Measurements from ENCODE around the gene ACTN4.
"Not testable (repeated sequence)": the region's sequence is repeated elsewhere in the genome, so short reads cannot be mapped to it uniquely, and the experiment has no call there.

The ACTN4 gene

DNA sequence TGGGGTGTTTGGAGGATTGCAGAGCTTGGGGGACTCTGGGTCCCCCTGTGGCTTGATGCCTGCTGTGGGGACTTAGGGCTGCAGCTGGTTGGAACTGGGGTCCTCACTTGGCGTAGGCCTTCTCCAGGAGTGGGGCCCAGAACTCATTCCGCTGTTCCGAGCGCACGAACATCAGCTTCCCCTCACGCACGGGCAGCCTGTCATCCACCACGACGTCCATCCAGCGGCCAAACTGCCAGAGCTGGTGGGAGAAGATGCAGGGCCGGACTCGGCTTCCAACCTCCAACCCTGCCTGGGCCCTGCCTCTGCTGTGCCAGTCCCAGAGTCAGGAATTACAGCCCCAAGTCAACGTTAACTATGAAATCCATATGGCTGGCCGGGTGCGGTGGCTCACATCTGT, 94.2 kb downstream of the ACTN4 start:
- DNase-seq: no peak

- no peak for DNase-seq
Observed at GRCh38 chr19:38742296-38742695, 94.8 kb downstream of the ACTN4 start.

- no peak for DNase-seq
Observed at GRCh38 chr19:38742906-38743305, 95.5 kb downstream of the ACTN4 start.

GRCh38 chr19:38743394-38744297, 96.2 kb downstream of the ACTN4 start:
- no peak for DNase-seq

- no peak for DNase-seq
Observed at GRCh38 chr19:38744298-38744681, 96.8 kb downstream of the ACTN4 start, which contains the start of gene CAPN12. Gene CAPN12, minus strand, starts transcription at chr19:38744474. Its CDS starts 309 bp downstream, at chr19:38744165.

- DNase-seq: no peak
Observed at GRCh38 chr19:38744874-38745273, 97.4 kb downstream of the ACTN4 start.

- no peak for DNase-seq
Observed at GRCh38 chr19:38745316-38745715, 97.9 kb downstream of the ACTN4 start.

DNA sequence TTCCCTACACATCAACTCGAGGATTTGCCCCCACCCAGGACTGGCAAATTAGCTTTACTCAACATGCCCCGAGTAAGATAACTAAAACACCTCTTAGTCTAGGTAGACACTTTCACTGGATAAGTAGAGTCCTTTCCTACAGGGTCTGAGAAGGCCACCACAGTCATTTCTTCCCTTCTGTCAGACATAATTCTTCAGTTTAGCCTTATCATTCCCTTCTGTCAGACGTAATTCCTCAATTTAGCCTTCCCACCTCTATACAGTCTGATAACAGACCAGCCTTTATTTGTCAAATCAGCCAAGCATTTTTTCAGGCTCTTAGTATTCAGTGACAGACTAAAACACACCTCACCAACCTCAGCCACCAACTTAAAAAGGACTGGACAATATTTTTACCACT, 106.3 kb downstream of the ACTN4 start:
- not testable (repeated sequence) for DNase-seq

DNA sequence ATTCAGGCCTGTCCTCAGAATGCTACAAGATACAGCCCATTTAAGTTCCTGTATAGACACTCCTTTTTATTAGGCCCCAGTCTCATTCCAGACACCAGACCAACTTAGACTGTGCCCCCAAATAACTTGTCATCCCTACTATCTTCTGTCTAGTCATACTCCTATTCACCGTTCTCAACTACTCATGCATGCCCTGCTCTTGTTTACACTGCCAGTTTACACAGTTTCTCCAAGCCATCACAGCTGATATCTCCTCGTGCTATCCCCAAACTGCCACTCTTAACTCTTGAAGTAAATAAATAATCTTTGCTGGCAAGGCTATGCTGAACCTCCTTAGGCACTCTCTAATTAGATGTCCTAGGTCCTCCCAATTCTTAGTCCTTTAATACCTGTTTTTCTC, 106.7 kb downstream of the ACTN4 start:
- DNase-seq: not testable (repeated sequence)

- no peak for DNase-seq
Observed at GRCh38 chr19:38759590-38760003, 112.1 kb downstream of the ACTN4 start.

DNA sequence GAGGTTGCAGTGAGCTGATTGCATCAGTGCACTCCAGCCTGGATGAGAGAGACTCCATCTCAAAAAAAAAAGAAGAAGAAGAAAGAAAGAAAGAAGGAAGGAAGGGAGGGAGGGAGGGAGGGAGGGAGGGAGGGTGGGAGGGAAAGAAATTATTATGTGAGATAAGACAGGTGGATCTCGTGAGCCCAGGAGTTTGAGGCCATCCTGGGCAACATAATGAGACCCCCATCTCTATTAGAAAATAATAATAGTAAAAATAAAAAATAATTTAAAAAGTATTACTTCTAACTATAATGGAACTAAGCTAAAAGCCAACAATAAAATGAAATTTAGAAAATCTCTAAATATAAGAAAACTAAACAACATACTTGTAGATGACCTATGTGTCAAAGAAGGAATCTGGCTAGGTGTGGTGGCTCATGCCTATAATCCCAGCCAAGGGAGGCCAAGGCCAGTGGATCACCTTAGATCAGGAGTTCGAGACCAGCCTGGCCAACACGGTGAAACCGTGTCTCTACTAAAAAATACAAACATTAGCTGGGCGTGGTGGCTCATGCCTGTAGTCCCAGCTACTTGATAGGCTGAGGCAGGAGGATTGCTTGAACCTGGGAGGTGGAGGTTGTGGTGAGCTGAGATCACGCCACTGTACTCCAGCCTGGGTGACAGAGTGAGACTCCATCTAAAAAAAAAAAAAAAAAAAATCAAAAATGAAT, 113.5 kb downstream of the ACTN4 start:
- DNase-seq: not testable (repeated sequence)

- DNase-seq: not testable (repeated sequence)
Observed at GRCh38 chr19:38761884-38762389, 114.5 kb downstream of the ACTN4 start.

- DNase-seq: no peak
Observed at GRCh38 chr19:38763795-38764220, 116.4 kb downstream of the ACTN4 start.

DNA sequence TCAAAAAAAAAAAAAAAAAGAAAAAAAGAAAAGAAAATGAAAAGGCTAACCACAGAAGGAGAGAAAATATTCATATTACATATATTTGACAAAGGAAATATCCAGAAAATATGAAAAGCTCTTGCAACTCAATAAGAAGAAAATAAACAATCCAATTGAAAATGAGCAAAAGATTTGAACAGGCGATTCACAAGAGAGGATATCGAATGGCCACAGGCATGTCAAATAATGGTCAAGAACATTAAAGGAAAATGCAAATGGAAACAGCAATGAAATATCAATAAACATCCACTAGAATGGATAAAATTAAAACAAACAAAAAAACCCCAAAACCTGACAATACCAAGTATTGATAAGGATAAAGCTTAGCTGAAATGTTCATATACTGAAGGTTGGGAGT, 117.8 kb downstream of the ACTN4 start:
- no peak for DNase-seq

DNA sequence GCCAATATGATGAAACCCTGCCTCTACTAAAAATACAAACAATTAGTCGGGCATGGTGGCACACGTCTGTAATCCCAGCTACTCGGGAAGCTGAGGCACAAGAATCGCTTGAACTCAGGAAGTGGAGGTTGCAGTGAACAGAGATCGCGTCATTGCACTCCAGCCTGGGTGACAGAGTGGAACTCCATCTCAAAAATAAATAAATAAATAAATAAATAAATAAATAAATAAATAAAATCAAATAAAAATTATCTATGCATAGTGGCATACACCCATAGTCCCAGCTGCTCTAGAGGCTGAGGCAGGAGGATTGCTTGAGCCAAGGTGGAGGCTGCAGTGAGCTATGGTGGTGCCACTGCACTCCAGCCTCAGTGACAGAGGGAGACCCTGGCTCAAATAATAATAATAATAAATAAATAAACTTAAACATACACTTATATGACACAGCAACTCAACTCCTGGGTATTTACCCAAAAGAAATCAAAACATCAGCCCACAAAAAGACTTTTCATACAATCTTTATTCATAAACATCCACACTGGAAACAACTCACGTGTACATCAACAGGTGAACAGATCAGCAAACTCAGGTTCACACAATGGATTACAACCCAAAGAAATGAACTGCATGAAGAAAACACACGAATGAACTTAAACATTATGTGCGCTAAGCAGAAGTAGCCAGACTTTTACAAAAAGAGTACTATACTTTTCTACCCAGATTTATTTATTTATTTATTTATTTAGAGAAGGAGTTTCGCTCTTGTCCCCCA, 119.0 kb downstream of the ACTN4 start:
- no peak for DNase-seq

DNA sequence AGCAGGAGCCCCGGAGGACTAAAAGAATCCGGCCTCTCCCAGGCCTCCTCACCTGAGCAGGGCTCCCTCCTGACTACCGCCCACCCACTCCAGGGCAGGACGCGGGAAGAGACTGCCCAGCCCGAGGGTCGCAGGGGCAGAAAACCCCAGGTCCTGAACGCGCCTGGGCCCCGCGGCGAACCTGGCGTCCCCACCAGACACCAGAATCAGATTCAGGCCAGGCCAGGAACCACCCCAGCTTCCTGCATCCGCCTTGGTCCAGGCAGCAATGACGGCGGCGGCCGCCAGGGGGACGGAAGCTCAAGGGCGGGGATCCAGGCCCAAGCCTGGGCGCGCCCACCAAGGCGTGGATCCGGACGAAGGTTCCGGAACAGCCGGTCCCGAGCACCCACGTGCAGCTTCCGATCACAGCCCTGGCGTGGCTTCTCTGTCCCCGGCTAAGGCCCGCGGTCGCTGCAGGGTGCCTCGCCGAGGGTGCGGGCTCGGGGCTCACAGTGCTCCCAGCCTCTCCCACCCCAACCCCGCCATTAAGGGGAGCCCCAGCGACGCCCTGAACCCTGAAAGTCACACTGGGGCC, 122.3 kb downstream of the ACTN4 start:
- peak; percentile 86 for DNase-seq

DNA sequence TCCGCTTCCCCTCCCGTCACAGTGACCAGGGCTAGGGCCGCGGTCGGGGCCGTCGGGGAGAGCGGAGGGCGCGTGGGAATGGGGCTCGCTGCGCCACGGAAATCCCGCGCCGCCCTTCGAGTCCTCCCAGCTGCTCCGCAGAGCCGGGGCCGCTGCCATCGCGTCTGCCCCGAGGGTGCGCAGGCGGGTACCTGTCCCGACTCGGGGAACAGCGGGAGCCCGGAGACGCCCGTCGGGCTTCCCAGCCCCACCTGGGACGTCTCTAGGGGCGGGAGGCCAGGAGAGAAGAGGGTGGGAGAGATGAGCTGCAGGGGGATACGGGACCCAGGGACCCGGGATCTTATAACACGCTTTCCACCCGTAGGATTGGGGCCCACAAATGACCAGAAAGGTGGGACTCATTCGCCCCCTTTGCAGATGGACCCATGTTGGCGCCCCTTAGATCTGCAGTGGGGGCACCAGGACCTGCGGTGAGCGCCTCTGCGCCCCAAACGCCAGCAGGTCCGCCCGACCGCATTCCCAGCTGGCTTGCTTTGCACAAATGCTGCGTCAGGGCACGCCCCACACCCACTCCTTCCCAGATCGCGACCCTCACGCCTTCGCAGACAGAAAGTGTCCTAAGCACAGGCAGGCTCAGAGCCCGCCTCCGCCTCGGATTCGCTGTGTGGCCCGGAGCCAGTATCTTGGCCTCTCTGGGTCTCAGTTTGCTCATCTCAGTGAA, 122.9 kb downstream of the ACTN4 start:
- DNase-seq: not testable (repeated sequence)

GRCh38 chr19:38770949-38771275, 123.5 kb downstream of the ACTN4 start:
- not testable (repeated sequence) for DNase-seq

DNA sequence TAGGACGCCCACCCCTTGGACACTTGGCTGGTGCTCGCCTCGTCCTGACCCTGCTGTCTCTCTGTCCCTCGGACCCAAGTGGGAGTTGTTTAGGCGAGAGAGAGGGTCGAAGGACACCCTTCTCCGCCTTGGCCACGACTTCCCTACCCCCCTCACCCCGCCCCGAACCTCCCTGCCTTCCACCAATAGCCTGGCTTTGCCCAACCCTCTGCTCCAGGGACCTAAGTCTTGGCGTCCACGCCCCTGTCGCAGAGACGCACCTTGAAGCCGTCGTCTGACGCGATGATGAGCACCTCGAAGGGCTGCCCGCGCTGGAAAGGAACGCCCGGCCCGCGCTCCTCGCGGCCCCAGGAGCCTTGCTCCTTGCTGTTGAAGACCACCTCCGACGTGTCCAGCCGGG, 124.1 kb downstream of the ACTN4 start:
- DNase-seq: not testable (repeated sequence)

- no peak for DNase-seq
Observed at GRCh38 chr19:38773469-38774177, 126.2 kb downstream of the ACTN4 start, which contains the start of gene LGALS7. Gene LGALS7, minus strand, starts transcription at chr19:38773517. Its CDS starts 25 bp downstream, at chr19:38773492.

Data from T-helper 9 cell (primary cell).